SK-N-SH treated with all-trans-retinoic acid at 6 μM for 48 hours (cell line): Measurements from ENCODE around the gene PRKAG2.

ENCODE experiments used
- ATAC-seq: fragments of 200-7000 bp; cut with Tn5 transposase; 3 replicates; pipeline ENCODE4 v1.9.1; 2020; ENCODE audit warnings: mild to moderate bottlenecking, moderate library complexity
- ARNTL ChIP-seq: fragments of 450-650 bp; formaldehyde crosslinking; IDR thresholded peaks from 2 replicates; pipeline ENCODE4 v1.5.0; 2020; ENCODE audit warnings: low read depth, mild to moderate bottlenecking, moderate library complexity, borderline replicate concordance
- BACH2 ChIP-seq: fragments of 250-450 bp; sonication (Bioruptor Pico); IDR thresholded peaks from 2 replicates; pipeline ENCODE4 v1.9.0; 2021; ENCODE audit warnings: mild to moderate bottlenecking, borderline replicate concordance
- CREB5 ChIP-seq: fragments of 250-450 bp; sonication (Bioruptor Pico); IDR thresholded peaks from 2 replicates; pipeline ENCODE4 v1.5.1; 2020; ENCODE audit warnings: low read depth, mild to moderate bottlenecking, moderate library complexity
- CSDC2 ChIP-seq: fragments of 250-450 bp; sonication (Bioruptor Pico); IDR thresholded peaks from 2 replicates; pipeline ENCODE4 v1.5.0; 2020; ENCODE audit warnings: mild to moderate bottlenecking, moderate library complexity
- CSRNP3 ChIP-seq: fragments of 250-450 bp; sonication (Bioruptor Pico); IDR thresholded peaks from 2 replicates; pipeline ENCODE4 v1.5.1; 2021; ENCODE audit warnings: mild to moderate bottlenecking, moderate library complexity
- GLIS3 ChIP-seq: fragments of 250-450 bp; sonication (Bioruptor Pico); IDR thresholded peaks from 2 replicates; pipeline ENCODE4 v1.5.0; 2020; ENCODE audit warnings: mild to moderate bottlenecking, moderate library complexity
- ISL1 ChIP-seq: fragments of 250-450 bp; sonication (Bioruptor Pico); IDR thresholded peaks from 2 replicates; pipeline ENCODE4 v2.1.2; 2022; ENCODE audit warnings: mild to moderate bottlenecking, moderate library complexity
- OSR1 ChIP-seq: fragments of 250-450 bp; sonication (Bioruptor Pico); IDR thresholded peaks from 2 replicates; pipeline ENCODE4 v1.8.0; 2022; ENCODE audit warnings: moderate library complexity, mild to moderate bottlenecking, inconsistent platforms
- POU6F1 ChIP-seq: fragments of 250-450 bp; sonication (Bioruptor Pico); IDR thresholded peaks from 2 replicates; pipeline ENCODE4 v1.8.0; 2021; ENCODE audit warnings: low read depth, mild to moderate bottlenecking, moderate library complexity, borderline replicate concordance
- PPARA ChIP-seq: fragments of 250-450 bp; sonication (Bioruptor Pico); IDR thresholded peaks from 2 replicates; pipeline ENCODE4 v1.5.0; 2020; ENCODE audit warnings: mild to moderate bottlenecking, borderline replicate concordance
- RARB ChIP-seq: fragments of 250-450 bp; sonication (Bioruptor Pico); IDR thresholded peaks from 2 replicates; pipeline ENCODE4 v1.8.0; 2021; ENCODE audit warnings: mild to moderate bottlenecking, moderate library complexity
- SNAI2 ChIP-seq: fragments of 250-450 bp; sonication (Bioruptor Pico); IDR thresholded peaks from 2 replicates; pipeline ENCODE4 v1.5.0; 2020; ENCODE audit warnings: mild to moderate bottlenecking, moderate library complexity
- TCF4 ChIP-seq: fragments of 250-450 bp; sonication (Bioruptor Pico); IDR thresholded peaks from 2 replicates; pipeline ENCODE4 v1.8.0; 2021; ENCODE audit warnings: mild to moderate bottlenecking, moderate library complexity, borderline replicate concordance
- ZC3H10 ChIP-seq: fragments of 250-450 bp; sonication (Bioruptor Pico); IDR thresholded peaks from 2 replicates; pipeline ENCODE4 v1.5.1; 2021; ENCODE audit warnings: mild to moderate bottlenecking, moderate library complexity
- ZFP3 ChIP-seq: fragments of 250-450 bp; sonication (Bioruptor Pico); IDR thresholded peaks from 2 replicates; pipeline ENCODE4 v1.5.0; 2020; ENCODE audit warnings: mild to moderate bottlenecking, moderate library complexity
- ZNF565 ChIP-seq: fragments of 450-650 bp; formaldehyde crosslinking; conservative IDR thresholded peaks from 2 replicates; pipeline ENCODE4 v1.5.0; 2020; ENCODE audit warnings: low read depth, mild to moderate bottlenecking, moderate library complexity
- ZNF8 ChIP-seq: fragments of 450-650 bp; formaldehyde crosslinking; IDR thresholded peaks from 2 replicates; pipeline ENCODE4 v1.5.0; 2020; ENCODE audit warnings: mild to moderate bottlenecking, moderate library complexity
- TF ChIP-seq, protein P1 (sequence below): fragments of 250-450 bp; sonication (Bioruptor Pico); IDR thresholded peaks from 2 replicates; pipeline ENCODE4 v1.8.0; 2020; ENCODE audit warnings: mild to moderate bottlenecking, moderate library complexity, borderline replicate concordance

The PRKAG2 gene

GRCh38 chr7:151836191-151836926 lies 40.6 kb downstream of the PRKAG2 start:
- no peak for TF ChIP-seq OSR1 (CRISPR knock-in tag)
- TF ChIP-seq CREB5 (CRISPR knock-in tag) = no peak
- TF ChIP-seq RARB (CRISPR knock-in tag) = no peak
- TF ChIP-seq PPARA (CRISPR knock-in tag) = no peak
- TF ChIP-seq CSRNP3 (CRISPR knock-in tag) = no peak
- TF ChIP-seq, protein P1, sequence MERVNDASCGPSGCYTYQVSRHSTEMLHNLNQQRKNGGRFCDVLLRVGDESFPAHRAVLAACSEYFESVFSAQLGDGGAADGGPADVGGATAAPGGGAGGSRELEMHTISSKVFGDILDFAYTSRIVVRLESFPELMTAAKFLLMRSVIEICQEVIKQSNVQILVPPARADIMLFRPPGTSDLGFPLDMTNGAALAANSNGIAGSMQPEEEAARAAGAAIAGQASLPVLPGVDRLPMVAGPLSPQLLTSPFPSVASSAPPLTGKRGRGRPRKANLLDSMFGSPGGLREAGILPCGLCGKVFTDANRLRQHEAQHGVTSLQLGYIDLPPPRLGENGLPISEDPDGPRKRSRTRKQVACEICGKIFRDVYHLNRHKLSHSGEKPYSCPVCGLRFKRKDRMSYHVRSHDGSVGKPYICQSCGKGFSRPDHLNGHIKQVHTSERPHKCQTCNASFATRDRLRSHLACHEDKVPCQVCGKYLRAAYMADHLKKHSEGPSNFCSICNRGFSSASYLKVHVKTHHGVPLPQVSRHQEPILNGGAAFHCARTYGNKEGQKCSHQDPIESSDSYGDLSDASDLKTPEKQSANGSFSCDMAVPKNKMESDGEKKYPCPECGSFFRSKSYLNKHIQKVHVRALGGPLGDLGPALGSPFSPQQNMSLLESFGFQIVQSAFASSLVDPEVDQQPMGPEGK = no peak
- TF ChIP-seq POU6F1 = no peak
- TF ChIP-seq ZC3H10 = no peak
- no peak for TF ChIP-seq SNAI2 (CRISPR knock-in tag)
- TF ChIP-seq ZNF8 (CRISPR knock-in tag) = no peak
- no peak for TF ChIP-seq GLIS3
- TF ChIP-seq CSDC2 = no peak
- ATAC-seq = no peak

- TF ChIP-seq BACH2 (CRISPR knock-in tag) (no peak), CREB5 (CRISPR knock-in tag) (no peak), SNAI2 (CRISPR knock-in tag) (no peak), TCF4 (no peak), ARNTL (CRISPR knock-in tag) (no peak), CSDC2 (no peak), ISL1 (no peak), ZC3H10 (no peak), ZNF565 (CRISPR knock-in tag) (no peak)
- TF ChIP-seq, all 23 proteins: peak for 0
Measured at GRCh38 chr7:151835636-151836035, 41.3 kb downstream of the PRKAG2 start.

GRCh38 chr7:151834271-151835035 lies 42.5 kb downstream of the PRKAG2 start:
- no peak for TF ChIP-seq RARB (CRISPR knock-in tag)
- TF ChIP-seq POU6F1 = no peak
- TF ChIP-seq BACH2 (CRISPR knock-in tag) = no peak
- TF ChIP-seq CSDC2 = no peak
- TF ChIP-seq ARNTL (CRISPR knock-in tag) = no peak
- no peak for TF ChIP-seq TCF4
- TF ChIP-seq PPARA (CRISPR knock-in tag) = no peak
- TF ChIP-seq ZFP3 (CRISPR knock-in tag) = no peak
- no peak for TF ChIP-seq GLIS3
- TF ChIP-seq CSRNP3 (CRISPR knock-in tag) = no peak
- ATAC-seq = no peak

More at GRCh38 chr7:151835636-151836035, 41.3 kb downstream of the PRKAG2 start:
- no peak for ATAC-seq
